ENCODE measurements around the gene INAFM2.
A peak's percentile ranks its signal among the peaks of the same experiment; 100 is the strongest.

INAFM2 gene

GRCh38 chr15:40290918-40291574 lies 32.4 kb upstream of the INAFM2 start (continued):
- TF ChIP-seq, protein P1, sequence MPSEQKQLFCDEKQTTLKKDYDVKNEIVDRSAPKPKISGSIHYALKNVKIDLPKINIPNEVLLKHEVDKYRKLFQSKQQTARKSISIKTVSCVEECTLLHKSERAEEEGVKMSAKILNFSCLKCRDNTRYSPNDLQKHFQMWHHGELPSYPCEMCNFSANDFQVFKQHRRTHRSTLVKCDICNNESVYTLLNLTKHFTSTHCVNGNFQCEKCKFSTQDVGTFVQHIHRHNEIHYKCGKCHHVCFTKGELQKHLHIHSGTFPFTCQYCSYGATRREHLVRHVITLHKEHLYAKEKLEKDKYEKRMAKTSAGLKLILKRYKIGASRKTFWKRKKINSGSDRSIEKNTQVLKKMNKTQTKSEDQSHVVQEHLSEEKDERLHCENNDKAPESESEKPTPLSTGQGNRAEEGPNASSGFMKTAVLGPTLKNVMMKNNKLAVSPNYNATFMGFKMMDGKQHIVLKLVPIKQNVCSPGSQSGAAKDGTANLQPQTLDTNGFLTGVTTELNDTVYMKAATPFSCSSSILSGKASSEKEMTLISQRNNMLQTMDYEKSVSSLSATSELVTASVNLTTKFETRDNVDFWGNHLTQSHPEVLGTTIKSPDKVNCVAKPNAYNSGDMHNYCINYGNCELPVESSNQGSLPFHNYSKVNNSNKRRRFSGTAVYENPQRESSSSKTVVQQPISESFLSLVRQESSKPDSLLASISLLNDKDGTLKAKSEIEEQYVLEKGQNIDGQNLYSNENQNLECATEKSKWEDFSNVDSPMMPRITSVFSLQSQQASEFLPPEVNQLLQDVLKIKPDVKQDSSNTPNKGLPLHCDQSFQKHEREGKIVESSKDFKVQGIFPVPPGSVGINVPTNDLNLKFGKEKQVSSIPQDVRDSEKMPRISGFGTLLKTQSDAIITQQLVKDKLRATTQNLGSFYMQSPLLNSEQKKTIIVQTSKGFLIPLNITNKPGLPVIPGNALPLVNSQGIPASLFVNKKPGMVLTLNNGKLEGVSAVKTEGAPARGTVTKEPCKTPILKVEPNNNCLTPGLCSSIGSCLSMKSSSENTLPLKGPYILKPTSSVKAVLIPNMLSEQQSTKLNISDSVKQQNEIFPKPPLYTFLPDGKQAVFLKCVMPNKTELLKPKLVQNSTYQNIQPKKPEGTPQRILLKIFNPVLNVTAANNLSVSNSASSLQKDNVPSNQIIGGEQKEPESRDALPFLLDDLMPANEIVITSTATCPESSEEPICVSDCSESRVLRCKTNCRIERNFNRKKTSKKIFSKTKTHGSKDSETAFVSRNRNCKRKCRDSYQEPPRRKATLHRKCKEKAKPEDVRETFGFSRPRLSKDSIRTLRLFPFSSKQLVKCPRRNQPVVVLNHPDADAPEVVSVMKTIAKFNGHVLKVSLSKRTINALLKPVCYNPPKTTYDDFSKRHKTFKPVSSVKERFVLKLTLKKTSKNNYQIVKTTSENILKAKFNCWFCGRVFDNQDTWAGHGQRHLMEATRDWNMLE (tag by site-specific recombination; conservative IDR thresholded peaks at IDR 0.05; ENCODE audit: low read depth): no peak
- TF ChIP-seq, protein P2, sequence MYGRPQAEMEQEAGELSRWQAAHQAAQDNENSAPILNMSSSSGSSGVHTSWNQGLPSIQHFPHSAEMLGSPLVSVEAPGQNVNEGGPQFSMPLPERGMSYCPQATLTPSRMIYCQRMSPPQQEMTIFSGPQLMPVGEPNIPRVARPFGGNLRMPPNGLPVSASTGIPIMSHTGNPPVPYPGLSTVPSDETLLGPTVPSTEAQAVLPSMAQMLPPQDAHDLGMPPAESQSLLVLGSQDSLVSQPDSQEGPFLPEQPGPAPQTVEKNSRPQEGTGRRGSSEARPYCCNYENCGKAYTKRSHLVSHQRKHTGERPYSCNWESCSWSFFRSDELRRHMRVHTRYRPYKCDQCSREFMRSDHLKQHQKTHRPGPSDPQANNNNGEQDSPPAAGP (tag by site-specific recombination; IDR thresholded peaks at IDR 0.05): 0 out of 2 replicates have a peak, but pooled peaks have one; percentile 32

- CTCF ChIA-PET: interaction anchor here (0.6 to 2.3 kb wide), 6 partner anchors 12 to 63 kb away, joined by 4 to 12 read pairs (median 5); no protein-coding TSS in a partner anchor
- TF ChIP-seq ZBTB11 (tag by site-specific recombination; conservative IDR thresholded peaks at IDR 0.05; ENCODE audit: low read depth): no peak
- no peak for TF ChIP-seq IKZF3 (tag by site-specific recombination; IDR thresholded peaks at IDR 0.05)
- no peak for TF ChIP-seq ZFHX2 (tag by site-specific recombination; conservative IDR thresholded peaks at IDR 0.05)
- Histone ChIP-seq H3K27ac (ENCODE audit: extremely low read depth, low read depth, low read length) (no peak overlapping the region), H3K4me1 (ENCODE audit: control insufficient read depth, insufficient read depth, low read length) (peaks cover 4% of the 10 kb centered on the region), H3K36me3 (ENCODE audit: control insufficient read depth in 2 of 2, insufficient read depth in 1 of 2, low read length in 2 of 2) (no peaks in the 10 kb centered on the region), H3K9me3 (ENCODE audit: control insufficient read depth, insufficient read depth, low read depth, low read length) (no peaks in the 10 kb centered on the region), H3K4me3 (ENCODE audit: low read depth, low read length) (no peak overlapping the region)
- POLR2A ChIA-PET: interaction anchor here (1.3 kb wide), 1 partner anchor 17 kb away, joined by 6 read pairs; no protein-coding TSS in a partner anchor
Measured at GRCh38 chr15:40292246-40292645, 31.2 kb upstream of the INAFM2 start.

GRCh38 chr15:40293006-40293405 lies 30.5 kb upstream of the INAFM2 start:
- no peaks in the 10 kb centered on the region for H3K9me3 ChIP-seq (ENCODE audit: control insufficient read depth, insufficient read depth, low read depth, low read length)
- H3K27ac ChIP-seq (ENCODE audit: extremely low read depth, low read depth, low read length): no peak overlapping the region
- no peaks in the 10 kb centered on the region for H3K36me3 ChIP-seq (ENCODE audit: control insufficient read depth in 2 of 2, insufficient read depth in 1 of 2, low read length in 2 of 2)
- ChIA-PET POLR2A (no interaction called here), CTCF (interaction anchor here (0.6 to 2.3 kb wide), 6 partner anchors 13 to 62 kb away, joined by 3 to 12 read pairs (median 5); no protein-coding TSS in a partner anchor)
- no peak overlapping the region for H3K4me3 ChIP-seq (ENCODE audit: low read depth, low read length)
- H3K4me1 ChIP-seq (ENCODE audit: control insufficient read depth, insufficient read depth, low read length): peaks cover 1% of the 10 kb centered on the region; the same call in 1 of the 2 replicates
- no peak for TF ChIP-seq ZNF274 (IDR thresholded peaks at IDR 0.05; ENCODE audit: low read length)
- TF ChIP-seq ZNF274 (tag by site-specific recombination; IDR thresholded peaks at IDR 0.05; ENCODE audit: borderline replicate concordance): no peak
- TF ChIP-seq ZBTB7A (tag by site-specific recombination; IDR thresholded peaks at IDR 0.05; ENCODE audit: low read depth): no peak
- TF ChIP-seq ZNF692 (tag by site-specific recombination; IDR thresholded peaks at IDR 0.05): no peak
- TF ChIP-seq ZNF677 (tag by site-specific recombination; IDR thresholded peaks at IDR 0.05): no peak
- no peak for TF ChIP-seq ZBTB44 (tag by site-specific recombination; IDR thresholded peaks at IDR 0.05)
- TF ChIP-seq ZNF621 (tag by site-specific recombination; IDR thresholded peaks at IDR 0.05): no peak
- TF ChIP-seq PRDM1 (tag by site-specific recombination; IDR thresholded peaks at IDR 0.05): no peak
- TF ChIP-seq, protein P3, sequence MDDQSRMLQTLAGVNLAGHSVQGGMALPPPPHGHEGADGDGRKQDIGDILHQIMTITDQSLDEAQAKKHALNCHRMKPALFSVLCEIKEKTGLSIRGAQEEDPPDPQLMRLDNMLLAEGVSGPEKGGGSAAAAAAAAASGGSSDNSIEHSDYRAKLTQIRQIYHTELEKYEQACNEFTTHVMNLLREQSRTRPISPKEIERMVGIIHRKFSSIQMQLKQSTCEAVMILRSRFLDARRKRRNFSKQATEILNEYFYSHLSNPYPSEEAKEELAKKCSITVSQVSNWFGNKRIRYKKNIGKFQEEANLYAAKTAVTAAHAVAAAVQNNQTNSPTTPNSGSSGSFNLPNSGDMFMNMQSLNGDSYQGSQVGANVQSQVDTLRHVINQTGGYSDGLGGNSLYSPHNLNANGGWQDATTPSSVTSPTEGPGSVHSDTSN (CRISPR knock-in tag; IDR thresholded peaks at IDR 0.05): no peak
- no peak for TF ChIP-seq ZNF341 (tag by site-specific recombination; IDR thresholded peaks at IDR 0.05; ENCODE audit: low read depth)
- no peak for TF ChIP-seq ZFP37 (tag by site-specific recombination; IDR thresholded peaks at IDR 0.05)
- TF ChIP-seq ZNF19 (tag by site-specific recombination; IDR thresholded peaks at IDR 0.05; ENCODE audit: low read depth): no peak
